GM15510 (cell line): ENCODE data around the gene CCDC40.

Experiments
- POLR2A ChIP-seq: IDR thresholded peaks from 3 replicates; pipeline ENCODE4 v1.6.1; 2011; ENCODE audit warnings: borderline replicate concordance; ENCODE audit not compliant: insufficient read length; ENCODE audit errors: extremely low read depth

Gene CCDC40

DNA sequence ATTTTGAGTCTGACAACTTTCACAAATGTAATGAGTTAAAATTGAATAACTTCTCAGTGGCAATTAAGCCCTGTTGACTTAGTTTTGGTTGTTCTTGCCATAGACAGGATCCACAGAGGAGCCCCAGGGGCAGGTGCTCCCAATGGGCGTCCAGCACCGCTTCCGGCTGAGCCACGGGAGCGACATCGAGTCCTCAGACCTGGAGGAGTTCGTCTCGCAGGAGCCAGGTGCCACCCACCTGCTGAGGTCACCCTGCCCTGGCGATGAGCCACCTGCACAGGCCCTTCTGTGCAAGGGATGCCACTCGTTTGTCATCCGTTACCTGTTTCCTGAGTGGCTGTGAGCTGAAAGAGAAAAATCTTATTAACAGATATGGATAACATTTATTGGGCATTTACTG is 10.7 kb downstream of the CCDC40 start:
- no peak for TF ChIP-seq POLR2A

DNA sequence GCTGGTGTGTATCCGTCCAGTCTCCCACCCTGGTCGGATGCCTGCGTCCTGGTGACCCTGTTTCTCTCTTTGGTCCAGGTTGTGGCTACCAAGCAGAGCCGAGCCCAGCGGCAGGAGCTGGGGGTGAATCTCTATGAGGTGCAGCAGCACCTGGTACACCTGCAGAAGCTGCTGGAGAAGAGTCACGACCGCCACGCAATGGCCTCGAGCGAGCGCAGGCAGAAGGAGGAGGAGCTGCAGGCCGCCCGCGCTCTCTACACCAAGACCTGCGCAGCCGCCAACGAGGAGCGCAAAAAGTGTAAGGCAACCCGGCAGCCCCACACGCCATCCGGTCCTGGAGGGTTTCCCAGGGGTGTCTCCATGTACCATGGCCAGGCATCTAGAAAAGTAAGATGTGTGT is 13.5 kb downstream of the CCDC40 start:
- no peak for TF ChIP-seq POLR2A

DNA sequence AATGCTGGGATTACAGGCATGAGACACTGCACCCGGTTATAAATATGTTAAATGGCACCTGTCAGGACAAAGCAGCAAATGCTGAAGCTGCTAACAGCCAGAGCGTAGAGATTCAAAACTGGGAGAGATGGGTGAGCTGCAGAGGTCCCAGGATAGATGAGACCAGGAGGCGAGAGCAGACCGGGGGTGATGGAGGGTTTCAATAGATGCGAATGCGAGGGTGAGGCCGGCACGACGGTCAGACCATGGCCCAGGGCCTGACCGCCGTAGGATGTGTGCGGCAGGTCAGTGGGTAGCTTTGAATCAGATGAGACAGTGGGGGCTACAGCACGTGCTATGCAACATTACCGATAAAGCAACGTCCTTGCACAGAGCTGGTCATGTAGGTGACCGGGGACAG is 14.3 kb downstream of the CCDC40 start:
- TF ChIP-seq POLR2A: no peak

DNA sequence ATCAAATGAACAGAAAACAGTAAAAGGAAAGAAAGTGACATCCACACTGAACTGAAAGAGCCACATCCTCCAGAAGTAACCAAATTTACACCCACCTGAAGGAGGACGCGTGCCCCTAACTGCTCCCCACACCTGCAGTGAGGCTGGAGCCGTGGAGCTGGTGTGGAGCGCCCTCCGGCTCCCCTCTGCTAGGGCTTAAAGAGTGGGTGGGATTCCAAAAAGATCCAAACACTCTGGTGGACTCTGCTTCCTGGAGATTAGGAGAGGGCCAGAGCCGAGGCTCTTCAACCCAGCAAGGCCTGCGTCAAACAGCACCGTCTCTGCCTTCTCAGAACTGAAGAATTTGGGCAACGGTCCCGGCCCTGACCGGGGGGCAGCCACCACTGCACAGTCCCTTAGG is 15.2 kb downstream of the CCDC40 start:
- TF ChIP-seq POLR2A: no peak

DNA sequence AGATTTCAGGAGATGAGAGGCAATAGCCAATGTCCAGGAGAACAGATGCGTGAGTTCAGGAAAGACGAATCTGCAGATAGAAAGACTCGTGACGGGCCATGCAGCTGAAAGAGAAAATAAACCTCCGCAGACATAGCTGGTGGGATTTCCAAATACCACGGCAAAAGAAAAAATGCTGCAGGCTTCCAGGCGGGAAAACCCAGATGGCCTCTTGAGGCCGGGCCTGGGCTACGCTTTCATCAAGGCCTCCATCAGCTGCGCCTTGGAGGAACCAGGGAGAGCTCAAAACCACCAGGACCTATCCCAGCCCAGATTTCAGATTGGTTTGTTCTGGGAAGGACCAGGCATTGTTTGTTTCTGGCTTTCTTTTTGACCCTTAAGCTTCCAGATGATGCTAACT is 16.7 kb downstream of the CCDC40 start:
- no peak for TF ChIP-seq POLR2A

DNA sequence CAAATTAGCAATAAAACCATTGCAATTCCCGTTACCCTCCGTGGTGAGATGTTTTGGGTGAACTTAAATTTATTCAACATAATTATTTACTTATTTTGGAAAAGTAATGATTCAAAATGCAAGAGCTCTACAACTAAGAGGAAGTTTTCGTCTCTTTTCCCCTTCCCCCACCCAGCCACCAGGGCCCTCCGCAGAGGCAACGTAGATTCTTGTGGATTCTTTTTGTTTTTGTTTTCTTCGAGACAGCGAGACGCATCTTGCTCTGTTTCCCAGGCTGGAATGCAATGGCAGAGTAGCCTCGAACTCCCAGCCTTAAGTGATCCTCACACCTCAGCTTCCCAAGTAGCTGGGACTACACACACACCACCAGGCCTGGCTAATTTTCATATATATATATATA is 19.2 kb downstream of the CCDC40 start:
- no peak for TF ChIP-seq POLR2A

DNA sequence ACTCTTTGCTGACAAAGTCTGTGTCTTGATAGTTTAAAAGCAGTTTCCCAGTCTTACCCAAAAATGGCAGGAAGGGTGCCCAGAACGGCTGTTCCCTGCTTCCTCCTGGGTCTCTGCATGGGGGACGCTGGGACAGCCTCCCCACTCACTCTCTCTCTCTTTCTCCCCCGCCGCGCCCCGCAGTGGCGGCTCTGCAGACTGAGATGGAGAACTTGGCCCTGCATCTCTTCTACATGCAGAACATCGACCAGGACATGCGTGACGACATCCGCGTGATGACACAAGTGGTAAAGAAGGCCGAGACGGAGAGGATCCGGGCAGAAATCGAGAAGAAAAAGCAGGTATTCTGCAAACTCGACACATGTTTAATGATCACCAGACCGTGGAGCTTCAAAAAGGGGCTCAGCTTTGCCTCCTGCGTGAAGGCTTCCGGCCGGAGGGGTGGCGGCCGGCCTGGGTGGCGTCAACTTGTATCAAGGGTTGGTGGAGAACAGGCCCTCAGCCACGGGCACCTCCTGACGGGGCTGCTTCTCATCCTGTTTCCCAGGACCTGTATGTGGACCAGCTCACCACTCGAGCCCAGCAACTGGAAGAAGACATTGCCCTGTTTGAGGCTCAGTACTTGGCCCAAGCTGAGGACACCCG is 22.0 kb downstream of the CCDC40 start:
- no peak for TF ChIP-seq POLR2A

DNA sequence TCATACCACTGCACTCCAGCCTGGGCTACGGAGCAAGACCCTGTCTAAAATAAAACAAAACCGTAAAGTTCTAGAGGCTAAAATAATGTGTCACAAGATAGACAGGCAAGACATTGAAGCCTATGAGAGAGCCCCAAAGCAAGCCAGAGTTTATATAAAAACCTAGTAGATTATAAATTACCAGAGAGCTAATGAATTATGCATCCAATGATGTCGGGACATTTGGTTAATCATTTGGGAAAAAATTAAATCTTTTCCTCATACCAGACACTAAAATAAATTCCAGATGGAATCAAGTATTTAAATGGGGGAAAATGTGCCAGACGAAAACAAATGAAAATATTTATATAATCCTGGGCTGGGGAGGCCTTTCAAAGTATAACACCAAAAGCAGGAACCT is 24.2 kb downstream of the CCDC40 start:
- TF ChIP-seq POLR2A: no peak

DNA sequence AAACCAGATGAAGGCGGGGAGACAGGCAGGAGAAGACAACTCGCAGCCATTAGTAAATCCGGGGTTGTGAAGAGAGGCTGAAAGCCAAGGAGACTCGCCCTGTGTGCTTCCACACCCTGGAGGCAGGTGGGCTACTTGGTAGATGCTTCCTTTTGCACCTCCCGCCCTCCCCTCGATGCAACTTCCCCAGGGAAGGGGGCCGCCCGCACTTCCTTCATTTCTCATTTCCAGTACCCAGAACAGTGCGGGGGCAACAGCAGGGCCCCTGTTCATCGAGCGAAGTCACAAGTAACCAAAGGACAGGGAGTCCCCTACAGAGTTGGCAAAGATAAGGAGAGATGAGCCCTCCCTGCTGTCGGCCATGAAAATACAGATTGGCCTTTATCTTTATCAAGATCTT is 25.0 kb downstream of the CCDC40 start:
- TF ChIP-seq POLR2A: no peak

DNA sequence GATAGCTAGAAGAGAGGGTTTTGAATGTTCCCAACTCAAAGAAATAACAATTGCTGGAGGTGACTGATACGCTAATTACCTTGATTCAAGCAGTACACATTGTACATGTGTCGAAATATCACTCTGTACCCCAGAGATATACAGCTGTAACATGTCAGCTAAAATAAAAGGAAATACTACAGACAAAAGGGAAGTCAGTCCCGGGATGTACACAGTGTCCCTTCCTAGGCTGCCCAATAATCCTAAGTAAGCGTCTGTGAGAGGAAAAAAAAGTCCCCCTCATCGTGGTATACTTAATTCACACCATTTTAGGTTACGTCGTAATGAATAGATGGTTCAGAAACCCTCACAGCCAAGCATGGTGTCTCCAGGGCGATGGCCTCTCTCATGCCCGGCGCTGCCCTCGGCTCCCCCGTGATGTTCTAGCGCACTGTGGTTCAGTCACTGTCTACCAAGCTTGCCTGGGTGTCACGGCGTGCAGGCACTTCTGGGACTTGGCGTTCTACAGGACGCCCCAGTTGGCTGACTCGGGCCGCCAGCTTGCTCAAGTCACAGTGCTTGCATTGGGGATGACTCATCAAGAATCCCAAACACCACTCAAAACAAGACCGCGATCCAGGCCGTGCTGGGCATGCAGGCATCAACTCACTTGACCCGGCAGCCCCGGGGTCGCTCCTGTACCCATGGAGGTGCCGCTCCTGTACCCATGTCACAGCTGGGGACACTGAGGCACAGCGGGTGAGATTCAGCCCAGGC is 27.6 kb downstream of the CCDC40 start:
- no peak for TF ChIP-seq POLR2A

DNA sequence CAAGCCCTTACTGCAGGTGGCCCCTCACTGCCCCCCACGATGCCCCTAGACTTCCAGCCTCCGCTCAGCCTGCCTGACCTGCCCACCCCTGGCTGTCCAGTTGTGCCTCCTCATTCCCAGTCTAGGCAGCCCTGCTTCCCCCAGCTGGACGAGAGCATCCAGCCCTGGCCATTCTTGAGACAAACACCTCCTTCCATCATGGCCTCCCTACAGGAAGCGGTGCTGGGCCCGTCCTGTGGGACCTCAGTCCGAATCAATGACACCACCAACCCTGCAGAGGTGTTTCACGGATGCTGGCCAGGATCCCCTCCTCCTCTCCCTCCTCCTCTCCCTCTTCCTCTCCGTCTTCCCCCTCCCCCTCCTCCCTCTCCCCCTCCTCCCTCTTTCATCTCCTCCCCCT is 28.3 kb downstream of the CCDC40 start:
- TF ChIP-seq POLR2A: no peak

DNA sequence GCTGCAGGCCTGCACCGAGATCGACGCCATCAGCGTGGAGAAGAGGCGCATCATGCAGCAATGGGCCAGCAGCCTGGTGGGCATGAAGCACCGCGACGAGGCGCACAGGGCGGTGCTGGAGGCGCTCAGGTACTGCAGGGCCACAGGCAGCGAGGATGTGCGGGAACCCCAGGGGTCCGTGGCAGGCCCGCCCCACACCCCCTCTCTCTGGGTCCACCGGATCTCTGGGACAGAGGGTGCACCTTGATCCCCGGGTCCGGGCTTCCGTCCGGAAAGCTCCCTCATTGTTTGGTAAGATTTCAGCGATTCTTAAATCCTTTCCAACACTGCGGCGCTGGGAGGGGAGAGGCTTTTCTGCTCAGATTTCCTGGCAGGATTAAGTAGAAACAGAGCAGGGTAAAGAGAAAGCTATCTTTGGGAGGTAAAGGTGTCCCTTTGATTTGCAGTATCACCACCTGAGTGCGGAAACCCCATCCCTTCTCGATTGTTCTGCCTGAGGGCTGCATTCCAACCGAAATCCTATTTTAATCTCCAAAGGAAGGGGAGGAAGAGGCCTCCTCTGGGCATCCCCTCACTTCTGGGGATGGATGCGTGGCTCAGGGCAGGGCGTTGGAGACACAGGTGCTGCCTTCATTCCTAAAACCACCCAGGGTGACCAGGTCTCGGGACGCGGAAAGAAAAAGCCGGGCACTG is 29.2 kb downstream of the CCDC40 start:
- no peak for TF ChIP-seq POLR2A

DNA sequence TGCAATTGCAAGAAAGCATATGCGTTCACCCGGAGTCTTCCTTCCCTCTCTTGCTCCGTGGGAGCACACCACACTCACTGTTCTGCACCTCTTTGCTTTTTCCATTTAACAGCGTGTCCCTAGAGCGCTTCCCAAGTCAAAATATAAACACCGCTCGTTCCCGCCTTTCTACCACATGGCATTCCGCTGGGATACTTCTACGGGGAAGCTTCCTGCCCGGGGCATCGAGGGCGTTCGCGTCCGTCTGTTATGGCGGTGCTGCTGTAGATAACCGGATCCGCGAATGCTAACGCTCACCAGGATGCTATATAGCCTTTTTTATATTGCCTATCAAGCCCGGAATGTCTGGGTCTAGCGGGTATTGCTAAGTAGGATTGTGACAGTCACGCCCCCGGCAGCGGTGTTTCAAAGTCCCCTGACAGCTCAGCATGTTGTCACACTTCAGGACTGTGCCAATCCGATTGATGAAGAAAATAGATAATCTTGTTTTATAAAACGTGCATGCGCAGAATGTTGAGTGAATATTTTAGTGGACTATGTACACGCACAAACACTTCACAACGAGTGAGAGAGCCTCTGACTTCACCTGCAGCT is 31.0 kb downstream of the CCDC40 start:
- TF ChIP-seq POLR2A: no peak

DNA sequence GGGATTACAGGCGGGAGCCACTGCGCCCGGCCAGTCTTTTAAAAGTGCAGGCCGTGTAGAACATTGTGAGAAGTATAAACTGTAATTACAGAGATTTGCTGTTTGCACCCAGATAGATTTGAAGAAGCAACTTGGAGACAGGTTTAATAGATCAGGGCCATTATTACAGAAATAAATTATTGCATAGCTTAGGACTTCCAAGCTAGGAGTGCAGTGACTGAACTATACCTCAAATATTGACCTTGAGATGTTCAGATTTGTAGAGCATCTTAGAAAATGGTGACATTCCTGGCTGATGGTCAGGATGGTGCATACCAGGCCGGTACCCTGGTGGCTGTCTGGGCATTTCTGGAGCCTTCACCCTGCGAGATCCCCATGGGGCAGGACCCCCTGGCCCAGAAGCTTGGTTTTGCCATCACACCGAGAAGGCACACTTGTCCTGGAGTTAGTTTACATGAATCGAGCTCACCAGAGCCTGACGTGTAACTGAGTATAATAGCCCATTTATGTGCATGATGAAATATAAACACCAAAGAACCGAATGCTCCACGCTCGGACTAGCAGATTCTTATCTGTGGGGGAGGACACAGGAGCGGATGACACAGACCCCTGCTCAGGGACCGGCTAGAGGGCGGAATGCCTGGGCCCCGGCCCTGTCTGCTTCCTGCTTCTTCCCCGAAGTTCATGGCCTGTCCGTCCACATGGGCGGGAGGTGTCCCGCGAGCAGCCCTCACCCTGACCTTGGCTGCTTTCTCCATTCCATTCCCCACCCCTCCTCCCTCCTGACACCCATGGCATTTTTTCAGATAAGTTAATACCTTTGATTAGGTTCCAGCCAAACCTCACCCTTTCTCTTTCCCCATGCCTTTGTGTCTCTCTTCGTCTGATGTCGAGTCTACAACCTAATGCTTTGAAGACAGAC is 32.1 kb downstream of the CCDC40 start:
- no peak for TF ChIP-seq POLR2A

DNA sequence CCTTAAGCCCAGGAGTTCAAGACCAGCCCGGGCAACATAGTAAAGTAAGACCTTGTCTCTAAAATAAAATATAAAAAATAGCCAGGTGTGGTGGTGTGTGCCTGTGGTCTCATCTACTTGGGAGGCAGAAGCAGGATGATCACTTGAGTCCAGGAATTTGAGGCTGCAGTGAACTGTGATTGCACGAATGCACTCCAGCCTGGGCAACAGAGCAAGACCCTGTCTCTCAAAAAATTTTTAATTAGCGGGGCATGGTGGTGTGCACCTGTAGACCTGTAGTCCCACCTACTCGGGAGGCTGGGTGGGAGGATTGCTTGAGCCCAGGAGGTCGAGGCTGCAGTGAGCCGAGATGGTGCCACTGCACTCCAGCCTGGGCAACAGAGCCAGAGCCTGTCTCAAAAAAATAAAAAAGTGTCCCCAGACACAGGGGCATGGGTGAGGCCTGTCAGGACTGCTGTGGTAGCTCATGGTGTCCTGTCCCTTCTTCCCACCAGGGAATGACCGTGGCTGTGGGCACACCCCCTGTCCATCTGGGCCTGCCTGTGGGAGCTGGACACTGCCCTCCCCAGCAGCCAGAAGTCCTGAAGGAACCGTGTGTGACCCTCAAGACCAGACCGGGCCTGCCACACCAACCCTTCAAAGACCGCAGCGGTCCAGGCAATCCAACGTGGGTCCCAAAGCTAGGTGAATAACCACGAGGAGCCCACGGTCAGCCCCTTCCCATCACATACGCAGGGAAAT is 34.1 kb downstream of the CCDC40 start:
- no peak for TF ChIP-seq POLR2A
